ENCODE measurements around the gene AURKB. TPM values are rescaled to one million over a fixed set of nuclear protein-coding genes. Genes with fewer than 3 reads are reported as not detected.
A peak's percentile ranks its signal among the peaks of the same experiment; 100 is the strongest.

The AURKB gene
- total and polyA plus RNA-seq, 2 of the 13 experiments (the other 11 are each of a cell fraction or from before 2014, with no cell fraction given) = 29.5 to 75.3 TPM

- TF ChIP-seq MXD1 (CRISPR knock-in tag; IDR thresholded peaks at IDR 0.05) (no peak), ZNF772 (CRISPR knock-in tag; IDR thresholded peaks at IDR 0.05) (no peak), TCF12 (IDR thresholded peaks at IDR 0.05) (no peak), TCF12 (CRISPR knock-in tag; IDR thresholded peaks at IDR 0.05) (no peak), TBX3 (IDR thresholded peaks at IDR 0.05; ENCODE audit: borderline replicate concordance) (no peak), SMYD3 (CRISPR knock-in tag; IDR thresholded peaks at IDR 0.05) (no peak), SCMH1 (CRISPR knock-in tag; IDR thresholded peaks at IDR 0.05; ENCODE audit: borderline replicate concordance) (no peak), RELA (CRISPR knock-in tag; IDR thresholded peaks at IDR 0.05) (no peak), SNAPC2 (CRISPR knock-in tag; IDR thresholded peaks at IDR 0.05) (no peak), SMAD9 (CRISPR knock-in tag; IDR thresholded peaks at IDR 0.05) (no peak), ZNF335 (CRISPR knock-in tag; IDR thresholded peaks at IDR 0.05) (no peak), BRF2 (CRISPR knock-in tag; IDR thresholded peaks at IDR 0.05) (no peak), BRCA1 (CRISPR knock-in tag; IDR thresholded peaks at IDR 0.05) (no peak), ZNF557 (CRISPR knock-in tag; IDR thresholded peaks at IDR 0.05) (no peak), ASH2L (IDR thresholded peaks at IDR 0.05; ENCODE audit: insufficient read length, low read depth, low read length) (peak; percentile 4), KLF9 (CRISPR knock-in tag; IDR thresholded peaks at IDR 0.05; ENCODE audit: low read depth) (no peak), HOMEZ (CRISPR knock-in tag; IDR thresholded peaks at IDR 0.05; ENCODE audit: low read depth) (no peak), ZNF12 (CRISPR knock-in tag; IDR thresholded peaks at IDR 0.05) (no peak), AKAP8 (CRISPR knock-in tag; IDR thresholded peaks at IDR 0.05) (no peak), TBX2 (CRISPR knock-in tag; IDR thresholded peaks at IDR 0.05; ENCODE audit: borderline replicate concordance) (no peak), CCAR2 (optimal IDR thresholded peaks at IDR 0.05; ENCODE audit: low read depth, low read length) (no peak), MBNL3 (CRISPR knock-in tag; conservative IDR thresholded peaks at IDR 0.05) (no peak)
- TF ChIP-seq, protein P1, sequence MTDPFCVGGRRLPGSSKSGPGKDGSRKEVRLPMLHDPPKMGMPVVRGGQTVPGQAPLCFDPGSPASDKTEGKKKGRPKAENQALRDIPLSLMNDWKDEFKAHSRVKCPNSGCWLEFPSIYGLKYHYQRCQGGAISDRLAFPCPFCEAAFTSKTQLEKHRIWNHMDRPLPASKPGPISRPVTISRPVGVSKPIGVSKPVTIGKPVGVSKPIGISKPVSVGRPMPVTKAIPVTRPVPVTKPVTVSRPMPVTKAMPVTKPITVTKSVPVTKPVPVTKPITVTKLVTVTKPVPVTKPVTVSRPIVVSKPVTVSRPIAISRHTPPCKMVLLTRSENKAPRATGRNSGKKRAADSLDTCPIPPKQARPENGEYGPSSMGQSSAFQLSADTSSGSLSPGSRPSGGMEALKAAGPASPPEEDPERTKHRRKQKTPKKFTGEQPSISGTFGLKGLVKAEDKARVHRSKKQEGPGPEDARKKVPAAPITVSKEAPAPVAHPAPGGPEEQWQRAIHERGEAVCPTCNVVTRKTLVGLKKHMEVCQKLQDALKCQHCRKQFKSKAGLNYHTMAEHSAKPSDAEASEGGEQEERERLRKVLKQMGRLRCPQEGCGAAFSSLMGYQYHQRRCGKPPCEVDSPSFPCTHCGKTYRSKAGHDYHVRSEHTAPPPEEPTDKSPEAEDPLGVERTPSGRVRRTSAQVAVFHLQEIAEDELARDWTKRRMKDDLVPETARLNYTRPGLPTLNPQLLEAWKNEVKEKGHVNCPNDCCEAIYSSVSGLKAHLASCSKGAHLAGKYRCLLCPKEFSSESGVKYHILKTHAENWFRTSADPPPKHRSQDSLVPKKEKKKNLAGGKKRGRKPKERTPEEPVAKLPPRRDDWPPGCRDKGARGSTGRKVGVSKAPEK (CRISPR knock-in tag; IDR thresholded peaks at IDR 0.05; ENCODE audit: borderline replicate concordance) = no peak
Observed at GRCh38 chr17:8162997-8163977, 47.1 kb downstream of the AURKB start (continued).

Data from HepG2 (cell line).